H1 (cell line): ENCODE measurements around the gene ANKRD61. TPM values are rescaled to one million over a fixed set of nuclear protein-coding genes. Genes with fewer than 3 reads are reported as not detected.

Source experiments
- CTCF ChIA-PET: fragments of 300-600 bp; sonication (Branson Sonifier 250); formaldehyde crosslinking; loops from one replicate; lab custom pipeline; 2021; ENCODE audit not compliant: partially characterized antibody; lab: Charles Lee
- POLR2A ChIA-PET: fragments of 300-600 bp; sonication (Branson Sonifier 250); formaldehyde crosslinking; loops from one replicate; lab custom pipeline; 2021; ENCODE audit warnings: inconsistent platforms; ENCODE audit not compliant: partially characterized antibody; lab: Charles Lee
- DNase-seq, 2 experiments: peaks; one replicate each; pipeline versions ENCODE4 v3.0.0 to v3.0.0-alpha.2; 2010 to 2022; ENCODE audit warnings: low spot score in 2 of 2, low read depth in 1 of 2, mixed read lengths in 1 of 2
- FAIRE-seq: peaks from 2 replicates; lab custom pipeline; 2011; peaks lifted over from hg19 to GRCh38; lab: Jason Lieb, UNC
- H2AFZ ChIP-seq: 2 replicates; pipeline ENCODE4 v1.8.1; 2012; ENCODE audit warnings: low read length, inconsistent platforms
- H2AK5ac ChIP-seq: 2 replicates; pipeline ENCODE4 v1.6.1; 2013; ENCODE audit warnings: low read depth, low read length
- H2BK120ac ChIP-seq: replicated peaks from 2 replicates; pipeline ENCODE3; 2013; ENCODE audit warnings: low read depth, low read length, inconsistent platforms
- H2BK12ac ChIP-seq: 2 replicates; pipeline ENCODE4 v1.6.1; 2013; ENCODE audit warnings: low read depth, low read length
- H2BK15ac ChIP-seq: 2 replicates; pipeline ENCODE4 v1.6.1; 2013; ENCODE audit warnings: low read length
- H2BK20ac ChIP-seq: 2 replicates; pipeline ENCODE4 v1.6.1; 2013; ENCODE audit warnings: low read length
- H2BK5ac ChIP-seq: 2 replicates; pipeline ENCODE4 v1.6.1; 2013; ENCODE audit warnings: low read depth, low read length
- H3K14ac ChIP-seq: 2 replicates; pipeline ENCODE4 v1.6.1; 2013; ENCODE audit warnings: inconsistent platforms; ENCODE audit not compliant: insufficient read length
- H3K18ac ChIP-seq: 2 replicates; pipeline ENCODE4 v1.6.1; 2013; ENCODE audit warnings: low read length; ENCODE audit errors: extremely low read depth
- H3K23ac ChIP-seq: 2 replicates; pipeline ENCODE4 v1.6.1; 2013; ENCODE audit warnings: inconsistent platforms; ENCODE audit not compliant: insufficient read length
- H3K23me2 ChIP-seq: 2 replicates; pipeline ENCODE4 v1.6.1; 2013; ENCODE audit warnings: low read depth, low read length
- H3K27ac ChIP-seq: 2 replicates; pipeline ENCODE4 v1.6.1; 2011; ENCODE audit warnings: low read depth, low read length, inconsistent platforms
- H3K27me3 ChIP-seq, 4 experiments: replicated peaks in 1 of 4; 1 replicate in 1 of 4; 2 replicates in 3 of 4; pipeline versions ENCODE4 v1.6.1 to v1.8.1; 2011 to 2013; ENCODE audit warnings: low read length in 3 of 4, mild to moderate bottlenecking in 3 of 4, inconsistent platforms in 2 of 4, mixed read lengths in 2 of 4, moderate library complexity in 1 of 4; ENCODE audit not compliant: control insufficient read depth in 3 of 4, insufficient read depth in 3 of 4; ENCODE audit errors: extremely low read depth in 1 of 4
- H3K36me3 ChIP-seq, 4 experiments: 2 replicates each; pipeline versions ENCODE4 v1.6.1 to v1.8.1; 2011 to 2013; ENCODE audit warnings: mild to moderate bottlenecking in 4 of 4, low read length in 3 of 4, moderate library complexity in 2 of 4, control low read depth in 1 of 4, inconsistent platforms in 1 of 4; ENCODE audit not compliant: insufficient read depth in 4 of 4, control insufficient read depth in 2 of 4
- H3K4ac ChIP-seq: replicated peaks from 2 replicates; pipeline ENCODE3; 2013; ENCODE audit warnings: low read length, low read depth, mixed read lengths, inconsistent platforms; ENCODE audit not compliant: insufficient read length
- H3K4me1 ChIP-seq, 4 experiments: replicated peaks in 1 of 4; 1 replicate in 1 of 4; 2 replicates in 3 of 4; pipeline versions ENCODE4 v1.6.1 to v1.8.1; 2011 to 2013; ENCODE audit warnings: low read length in 3 of 4, inconsistent platforms in 2 of 4, mixed read lengths in 1 of 4; ENCODE audit not compliant: insufficient read depth in 4 of 4, control insufficient read depth in 3 of 4
- H3K4me2 ChIP-seq, 2 experiments: 2 replicates each; pipeline versions ENCODE4 v1.6.1 to v1.8.1; 2011 to 2013; ENCODE audit warnings: low read depth in 2 of 2, low read length in 2 of 2, control low read depth in 1 of 2, inconsistent platforms in 1 of 2, mild to moderate bottlenecking in 1 of 2; ENCODE audit not compliant: insufficient read depth in 1 of 2
- H3K4me3 ChIP-seq, 4 experiments: fragments of 200-600, 300-600 bp in 1 of 4; sonication (generic), shearing (Covaris generic), sonication (Bioruptor Twin) in 1 of 4; 2 replicates each; pipeline versions ENCODE4 v1.5.1 to v1.8.1; 2011 to 2016; ENCODE audit warnings: low read length in 4 of 4, low read depth in 3 of 4, control low read depth in 2 of 4, inconsistent platforms in 2 of 4, mild to moderate bottlenecking in 2 of 4, mixed read lengths in 1 of 4, moderate library complexity in 1 of 4; ENCODE audit not compliant: insufficient read depth in 2 of 4; ENCODE audit errors: extremely low read depth in 1 of 4
- H3K56ac ChIP-seq: replicated peaks from 2 replicates; pipeline ENCODE3; 2013; ENCODE audit warnings: low read depth, mild to moderate bottlenecking, mixed read lengths, low read length, inconsistent platforms; ENCODE audit not compliant: insufficient read length
- H3K79me1 ChIP-seq: 2 replicates; pipeline ENCODE4 v1.6.1; 2013; ENCODE audit warnings: low read depth, low read length, control low read depth
- H3K79me2 ChIP-seq, 2 experiments: 2 replicates each; pipeline versions ENCODE4 v1.6.1 to v1.8.1; 2012 to 2013; ENCODE audit warnings: low read length in 2 of 2, mild to moderate bottlenecking in 2 of 2, inconsistent platforms in 1 of 2; ENCODE audit not compliant: insufficient read depth in 2 of 2, control insufficient read depth in 1 of 2
- H3K9ac ChIP-seq, 4 experiments: replicated peaks in 1 of 4; 1 replicate in 1 of 4; 2 replicates in 3 of 4; pipeline versions ENCODE4 v1.6.1 to v1.8.1; 2011 to 2013; ENCODE audit warnings: low read depth in 3 of 4, low read length in 3 of 4, control low read depth in 2 of 4, mild to moderate bottlenecking in 2 of 4, moderate library complexity in 2 of 4, inconsistent platforms in 1 of 4; ENCODE audit errors: extremely low read depth in 1 of 4
- H3K9me3 ChIP-seq, 2 experiments: 2 replicates each; pipeline versions ENCODE4 v1.6.1 to v1.8.1; 2012 to 2013; ENCODE audit warnings: mild to moderate bottlenecking in 2 of 2, moderate library complexity in 2 of 2, control low read depth in 1 of 2, inconsistent platforms in 1 of 2, low read depth in 1 of 2, low read length in 1 of 2, mixed read lengths in 1 of 2; ENCODE audit not compliant: insufficient read depth in 2 of 2
- H4K20me1 ChIP-seq, 2 experiments: replicated peaks in 1 of 2; 2 replicates each; pipeline versions ENCODE3 to v1.8.1; 2011 to 2013; ENCODE audit warnings: inconsistent platforms in 2 of 2, low read length in 2 of 2, mild to moderate bottlenecking in 1 of 2; ENCODE audit not compliant: insufficient read depth in 2 of 2, control insufficient read depth in 1 of 2
- H4K5ac ChIP-seq: 2 replicates; pipeline ENCODE4 v1.6.1; 2013; ENCODE audit warnings: low read length, low read depth, mixed read lengths, inconsistent platforms; ENCODE audit not compliant: insufficient read length
- H4K8ac ChIP-seq: 2 replicates; pipeline ENCODE4 v1.8.0; 2013; ENCODE audit warnings: mild to moderate bottlenecking, moderate library complexity, low read length, inconsistent platforms; ENCODE audit not compliant: insufficient read depth; ENCODE audit errors: extremely low read depth
- H4K91ac ChIP-seq: replicated peaks from 2 replicates; pipeline ENCODE3; 2013; ENCODE audit warnings: low read length, mixed read lengths, inconsistent platforms; ENCODE audit not compliant: insufficient read length
- JUN ChIP-seq: IDR thresholded peaks from 2 replicates; pipeline ENCODE4 v1.6.1; 2011; ENCODE audit warnings: low read depth, mild to moderate bottlenecking, improper control_type of control experiment, low read length
- KDM1A ChIP-seq: fragments of 200-600, 300-600 bp; sonication (generic); IDR thresholded peaks from 2 replicates; pipeline ENCODE4 v1.7.1; 2016; ENCODE audit warnings: mild to moderate bottlenecking, low read length, borderline replicate concordance
- RAD21 ChIP-seq, 2 experiments: IDR thresholded peaks in 1 of 2; conservative IDR thresholded peaks in 1 of 2; 2 replicates each; pipeline ENCODE4 v1.6.1; 2011; ENCODE audit warnings: low read depth in 2 of 2, low read length in 2 of 2, improper control_type of control experiment in 1 of 2, inconsistent platforms in 1 of 2, mild to moderate bottlenecking in 1 of 2, moderate library complexity in 1 of 2
- SIN3A ChIP-seq, 2 experiments: IDR thresholded peaks in 1 of 2; conservative IDR thresholded peaks in 1 of 2; 2 replicates each; pipeline ENCODE4 v1.6.1; 2011 to 2012; ENCODE audit warnings: low read length in 2 of 2, improper control_type of control experiment in 1 of 2, low read depth in 1 of 2, mild to moderate bottlenecking in 1 of 2
- TAF1 ChIP-seq: IDR thresholded peaks from 2 replicates; pipeline ENCODE4 v1.6.1; 2011; ENCODE audit warnings: mild to moderate bottlenecking, low read depth, low read length
- WGBS, 2 experiments: shearing (Covaris generic) in 1 of 2; methylation state at CpG; one replicate each; pipeline versions ENCODE4 v1.1.6 to v1.1.7; 2013 to 2015; ENCODE audit warnings: low lambda C conversion rate in 2 of 2, mixed read lengths in 2 of 2, inconsistent platforms in 1 of 2, low coverage in 1 of 2, missing lambda C conversion rate in 1 of 2; ENCODE audit not compliant: insufficient replicate concordance in 2 of 2, insufficient coverage in 1 of 2, insufficient read length in 1 of 2; ENCODE audit errors: extremely low coverage in 1 of 2, missing lambda C conversion rate in 1 of 2; 5-methylcytosine and 5-hydroxymethylcytosine counted together
- polyA plus RNA-seq, 7 experiments: library from polyadenylated mRNA; depleted of rRNA in 3 of 7; stranded (reverse) in 5 of 7; unstranded in 2 of 7; fragments of >200 nt in 5 of 7; fragments of 200-250 nt in 2 of 7; gene quantifications; 1 replicate in 5 of 7; 2 replicates in 1 of 7; 4 replicates in 1 of 7; pipeline versions ENCODE4 v1.2.1 to v1.2.3, GENCODE V29; 2011 to 2013; ENCODE audit warnings: missing spikeins in 2 of 7, mixed read lengths in 2 of 7
- total RNA-seq: library from RNA; stranded (reverse); fragmentation: NEBNext Ultra II Directional; extraction: Animal tissue kit (Norgen Biotek cat#: 25700); gene quantifications from 2 replicates; pipeline ENCODE4 v1.2.1, GENCODE V29; 2021

The ANKRD61 gene
- total and polyA plus RNA-seq, 2 of the 8 experiments (the other 6 are each of a cell fraction or from before 2014, with no cell fraction given) = 0.23 to 0.32 TPM

GRCh38 chr7:6049780-6050179 lies 18.6 kb downstream of the ANKRD61 start:
- no peak overlapping the region for H3K56ac ChIP-seq
- TF ChIP-seq RAD21 (IDR thresholded peaks at IDR 0.05 in 1 of 2, conservative IDR thresholded peaks at IDR 0.05 in 1 of 2; ENCODE audit: low read depth in 2 of 2, low read length in 2 of 2) (no peak), JUN (no peak), TAF1 (no peak), SIN3A (conservative IDR thresholded peaks at IDR 0.05 in 1 of 2, IDR thresholded peaks at IDR 0.05 in 1 of 2; ENCODE audit: low read depth in 1 of 2, low read length in 2 of 2) (no peak), KDM1A (no peak)

More at GRCh38 chr7:6049780-6050179, 18.6 kb downstream of the ANKRD61 start:
- Histone ChIP-seq H3K4me1 (no peaks in the 10 kb centered on the region), H4K5ac (no peak overlapping the region), H3K14ac (no peak overlapping the region), H4K91ac (no peak overlapping the region), H3K79me1 (no peaks in the 10 kb centered on the region; the same call in 1 of the 2 replicates), H3K4ac (no peak overlapping the region), H2AK5ac (no peak overlapping the region), H3K23ac (no peak overlapping the region), H3K4me2 (no peak overlapping the region), H2BK12ac (no peak overlapping the region), H2BK15ac (no peak overlapping the region), H3K23me2 (no peaks in the 10 kb centered on the region), H2BK120ac (no peak overlapping the region), H2BK20ac (no peak overlapping the region), H3K36me3 (peaks cover 6 to 56% (median 20%) of the 10 kb centered on the region in 4 experiments; a peak in 7 of 8 replicates), H3K9ac (no peak overlapping the region), H3K9me3 (no peaks in the 10 kb centered on the region), H4K8ac (no peak overlapping the region), H4K20me1 (peaks cover 0 to 3% of the 10 kb centered on the region in 2 experiments), H2AFZ (no peak overlapping the region), H3K18ac (no peak overlapping the region), H3K27me3 (no peaks in the 10 kb centered on the region), H2BK5ac (no peak overlapping the region), H3K79me2 (peaks cover 0 to 5% of the 10 kb centered on the region in 2 experiments; a peak in 1 of 4 replicates), H3K27ac (no peak overlapping the region), H3K4me3 (no peak overlapping the region)
- ChIA-PET POLR2A (no interaction called here), CTCF (interaction anchor here (0.9 kb wide), 1 partner anchor 17 kb away, joined by 3 read pairs; no protein-coding TSS in a partner anchor)
- no peak for FAIRE-seq
- DNase-seq = no peak
- whole genome bisulfite sequencing, 2 experiments = 83% methylated on average over 4 of the region's 4 CpGs; no CpG with 5 or more reads in 1 of the 2 experiments
